Breast epithelium (tissue), 3 donors: Measurements from ENCODE around the gene MZB1.
A peak's percentile ranks its signal among the peaks of the same experiment; 100 is the strongest.

Experiments used
- POLR2A ChIP-seq: fragments of 450-650 bp; IDR thresholded peaks from one replicate; pipeline ENCODE4 v1.6.1; 2016; ENCODE audit warnings: antibody characterized with exemption, mild to moderate bottlenecking, moderate library complexity
- TF ChIP-seq, protein P1 (sequence below), 3 donors: fragments of 450-650 bp; IDR thresholded peaks; one replicate each; pipeline ENCODE4 v1.5.1; 2016 to 2017; ENCODE audit warnings: antibody characterized with exemption in 3 of 3, mild to moderate bottlenecking in 3 of 3, moderate library complexity in 3 of 3

DNA sequence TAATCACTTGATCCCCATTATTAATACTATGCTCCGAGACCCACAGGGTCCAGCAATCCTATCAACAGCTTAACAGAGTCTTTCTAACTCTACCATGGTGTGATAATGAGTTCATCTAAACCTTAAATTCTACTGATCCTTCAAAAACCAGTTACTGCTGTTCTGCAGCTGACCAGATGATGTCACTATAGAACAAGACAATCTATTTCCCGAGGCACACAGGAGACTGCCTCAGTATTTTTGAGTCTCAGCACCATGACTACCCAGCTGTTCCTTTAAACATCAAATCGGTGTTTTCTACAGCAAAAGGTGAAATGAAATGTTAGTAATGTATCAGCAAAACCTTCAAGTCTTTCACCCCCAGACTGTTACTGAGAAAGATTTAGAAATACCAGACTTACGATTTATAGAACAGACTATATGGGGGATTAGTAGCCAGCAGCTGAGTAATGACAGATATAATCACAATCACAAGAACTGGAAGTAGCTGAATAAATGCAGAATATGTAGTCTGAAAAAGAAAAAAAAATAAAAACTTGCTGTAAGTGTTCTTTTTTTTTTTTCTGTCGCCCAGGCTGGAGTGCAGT lies 32.7 kb upstream of the MZB1 start:
- TF ChIP-seq, protein P1, sequence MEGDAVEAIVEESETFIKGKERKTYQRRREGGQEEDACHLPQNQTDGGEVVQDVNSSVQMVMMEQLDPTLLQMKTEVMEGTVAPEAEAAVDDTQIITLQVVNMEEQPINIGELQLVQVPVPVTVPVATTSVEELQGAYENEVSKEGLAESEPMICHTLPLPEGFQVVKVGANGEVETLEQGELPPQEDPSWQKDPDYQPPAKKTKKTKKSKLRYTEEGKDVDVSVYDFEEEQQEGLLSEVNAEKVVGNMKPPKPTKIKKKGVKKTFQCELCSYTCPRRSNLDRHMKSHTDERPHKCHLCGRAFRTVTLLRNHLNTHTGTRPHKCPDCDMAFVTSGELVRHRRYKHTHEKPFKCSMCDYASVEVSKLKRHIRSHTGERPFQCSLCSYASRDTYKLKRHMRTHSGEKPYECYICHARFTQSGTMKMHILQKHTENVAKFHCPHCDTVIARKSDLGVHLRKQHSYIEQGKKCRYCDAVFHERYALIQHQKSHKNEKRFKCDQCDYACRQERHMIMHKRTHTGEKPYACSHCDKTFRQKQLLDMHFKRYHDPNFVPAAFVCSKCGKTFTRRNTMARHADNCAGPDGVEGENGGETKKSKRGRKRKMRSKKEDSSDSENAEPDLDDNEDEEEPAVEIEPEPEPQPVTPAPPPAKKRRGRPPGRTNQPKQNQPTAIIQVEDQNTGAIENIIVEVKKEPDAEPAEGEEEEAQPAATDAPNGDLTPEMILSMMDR (IDR thresholded peaks at IDR 0.05): peak; percentile 61 to 82 (median 79)
- no peak for TF ChIP-seq POLR2A
